HepG2 (cell line): Measurements from ENCODE around the gene UNC5B. TPM values are rescaled to one million over a fixed set of nuclear protein-coding genes. Genes with fewer than 3 reads are reported as not detected.

Source experiments
- ATAC-seq: fragments of 200-7000 bp; cut with Tn5 transposase; 3 replicates; pipeline ENCODE4 v1.9.1; 2020; ENCODE audit warnings: mild to moderate bottlenecking, moderate library complexity
- BruUV-seq: library from RNA; stranded (reverse); fragments of 400-500 nt; replicated peaks from 2 replicates; lab custom pipeline; 2021; lab: Mats Ljungman, UMichigan
- CTCF ChIA-PET: fragments of 300-600 bp; formaldehyde crosslinking; extraction: SDS; loops from one replicate; lab custom pipeline; 2021; ENCODE audit warnings: low total read pairs, inconsistent platforms, low intra/inter-chr PET ratio; lab: Yijun Ruan, JAX
- POLR2A ChIA-PET: fragments of 350-600 bp; sonication (Branson Sonifier 250); formaldehyde crosslinking; loops from one replicate; lab custom pipeline; 2020; ENCODE audit warnings: antibody characterized with exemption, inconsistent platforms; lab: Yijun Ruan, JAX
- DNase-seq: peaks from one replicate; pipeline ENCODE4 v3.0.0-alpha.2; 2015; ENCODE audit warnings: low spot score
- FAIRE-seq: peaks from 3 replicates; lab custom pipeline; 2011; peaks lifted over from hg19 to GRCh38; lab: Jason Lieb, UNC
- H2AFZ ChIP-seq: one replicate; pipeline ENCODE4 v1.6.1; 2011; ENCODE audit warnings: low read length, inconsistent platforms
- H3K27ac ChIP-seq: fragments of 300-600 bp; 3 replicates; pipeline ENCODE4 v1.8.0; 2011; ENCODE audit warnings: mixed run types, mild to moderate bottlenecking, mixed read lengths, low read length, inconsistent platforms; ENCODE audit not compliant: insufficient read depth; ENCODE audit errors: extremely low read length
- H3K27me3 ChIP-seq, 2 experiments: fragments of 200-600 bp in 1 of 2; 2 replicates in 1 of 2; 3 replicates in 1 of 2; pipeline versions ENCODE4 v1.6.0 to v1.8.0; 2011; ENCODE audit warnings: low read length in 2 of 2, mild to moderate bottlenecking in 2 of 2, moderate library complexity in 2 of 2, inconsistent platforms in 1 of 2; ENCODE audit not compliant: insufficient read depth in 2 of 2, control insufficient read depth in 1 of 2
- H3K36me3 ChIP-seq, 2 experiments: fragments of 200-600 bp in 1 of 2; replicated peaks in 1 of 2; 2 replicates in 1 of 2; 3 replicates in 1 of 2; pipeline versions ENCODE4 v1.5.1 to v1.8.0; 2011; ENCODE audit warnings: low read length in 2 of 2, inconsistent platforms in 1 of 2; ENCODE audit not compliant: insufficient read depth in 2 of 2, control insufficient read depth in 1 of 2
- H3K4me1 ChIP-seq: 2 replicates; pipeline ENCODE4 v1.5.1; 2012; ENCODE audit warnings: low read length, inconsistent platforms; ENCODE audit not compliant: insufficient read depth
- H3K4me2 ChIP-seq: 2 replicates; pipeline ENCODE4 v1.6.0; 2011; ENCODE audit warnings: low read depth, low read length, inconsistent platforms
- H3K4me3 ChIP-seq, 3 experiments: fragments of 200-600 bp in 1 of 3; sonication (generic), shearing (Covaris generic) in 1 of 3; replicated peaks in 1 of 3; 2 replicates each; pipeline ENCODE4 v1.5.1; 2011 to 2016; ENCODE audit warnings: low read length in 3 of 3, inconsistent platforms in 2 of 3, low read depth in 2 of 3, mild to moderate bottlenecking in 2 of 3, control low read depth in 1 of 3, mixed read lengths in 1 of 3; ENCODE audit not compliant: insufficient read depth in 1 of 3
- H3K79me2 ChIP-seq: one replicate; pipeline ENCODE4 v1.6.1; 2011; ENCODE audit warnings: low read length, inconsistent platforms; ENCODE audit not compliant: insufficient read depth
- H3K9ac ChIP-seq: 2 replicates; pipeline ENCODE4 v1.6.0; 2011; ENCODE audit warnings: mild to moderate bottlenecking, low read depth, low read length, inconsistent platforms; ENCODE audit not compliant: insufficient read depth
- H3K9me3 ChIP-seq: 2 replicates; pipeline ENCODE4 v1.5.1; 2012; ENCODE audit warnings: mild to moderate bottlenecking, low read length
- H4K20me1 ChIP-seq: 2 replicates; pipeline ENCODE4 v1.6.0; 2011; ENCODE audit warnings: inconsistent platforms, mild to moderate bottlenecking, low read length, moderate library complexity; ENCODE audit not compliant: insufficient read depth
- CCAR2 ChIP-seq: fragments of 200-400 bp; formaldehyde crosslinking; optimal IDR thresholded peaks from 2 replicates; pipeline ENCODE3; 2018; ENCODE audit warnings: low read depth, mild to moderate bottlenecking, low read length, moderate library complexity
- FOXC1 ChIP-seq: sonication (generic); formaldehyde crosslinking; IDR thresholded peaks from 2 replicates; pipeline ENCODE4 v1.8.0; 2022; ENCODE audit warnings: mild to moderate bottlenecking, missing genetic modification reagents, borderline replicate concordance
- PRMT3 ChIP-seq: sonication (generic); formaldehyde crosslinking; IDR thresholded peaks from 2 replicates; pipeline ENCODE4 v1.8.1; 2022; ENCODE audit warnings: low read depth, mild to moderate bottlenecking, moderate library complexity, missing genetic modification reagents, borderline replicate concordance
- REST ChIP-seq, 2 experiments: IDR thresholded peaks; 2 replicates each; pipeline ENCODE4 v1.6.1; 2011 to 2012; ENCODE audit warnings: low read length in 2 of 2, borderline replicate concordance in 1 of 2, low read depth in 1 of 2, mild to moderate bottlenecking in 1 of 2, moderate library complexity in 1 of 2
- ZBTB42 ChIP-seq: sonication (generic); formaldehyde crosslinking; IDR thresholded peaks from 2 replicates; pipeline ENCODE4 v1.5.0; 2020; ENCODE audit warnings: mild to moderate bottlenecking, missing genetic modification reagents
- ZFAT ChIP-seq: sonication (generic); formaldehyde crosslinking; conservative IDR thresholded peaks from 2 replicates; pipeline ENCODE4 v1.8.1; 2023; ENCODE audit warnings: missing genetic modification reagents, inconsistent platforms
- ZIK1 ChIP-seq: sonication (generic); formaldehyde crosslinking; IDR thresholded peaks from 2 replicates; pipeline ENCODE4 v1.5.0; 2020; ENCODE audit warnings: mild to moderate bottlenecking, low read depth, missing genetic modification reagents, borderline replicate concordance
- ZMYM4 ChIP-seq: sonication (generic); formaldehyde crosslinking; IDR thresholded peaks from 2 replicates; pipeline ENCODE4 v1.8.1; 2023; ENCODE audit warnings: mild to moderate bottlenecking, missing genetic modification reagents
- ZNF598 ChIP-seq: sonication (generic); formaldehyde crosslinking; IDR thresholded peaks from 2 replicates; pipeline ENCODE4 v1.5.1; 2020; ENCODE audit warnings: mild to moderate bottlenecking, missing genetic modification reagents, borderline replicate concordance
- ZNF841 ChIP-seq: sonication (generic); formaldehyde crosslinking; IDR thresholded peaks from 2 replicates; pipeline ENCODE4 v1.8.1; 2023; ENCODE audit warnings: missing genetic modification reagents, borderline replicate concordance
- WGBS: methylation state at CpG from one replicate; pipeline ENCODE4 v1.1.6; 2017; ENCODE audit warnings: low lambda C conversion rate; 5-methylcytosine and 5-hydroxymethylcytosine counted together
- in situ Hi-C: cut with HindIII; loops from 2 replicates; pipeline ENCODE4 v1.10.0; 2017; ENCODE audit warnings: low pct_unique_long_range_greater_than_20kb; ENCODE audit not compliant: extremely low pct_ligation_motif_present
- intact Hi-C: fragments of 100-400 bp; cut with micrococcal nuclease; formaldehyde crosslinking; loops from one replicate; pipeline ENCODE4 v1.10.0; 2022; ENCODE audit not compliant: unreplicated experiment
- polyA plus RNA-seq, 8 experiments: library from polyadenylated mRNA; depleted of rRNA in 3 of 8; stranded (reverse) in 7 of 8; unstranded in 1 of 8; fragments of >200 nt; fragmentation: Illumina TruSeq in 4 of 8; extraction: Trizol in 4 of 8; gene quantifications; 2 replicates each; pipeline versions ENCODE4 v1.2.1 to v1.2.3, GENCODE V29; 2011 to 2016; ENCODE audit warnings: low read depth in 4 of 8, missing spikeins in 1 of 8, mixed read lengths in 1 of 8; ENCODE audit not compliant: insufficient read depth in 1 of 8
- total RNA-seq, 5 experiments: library from RNA; depleted of rRNA; stranded (reverse); fragments of >200 nt; fragmentation: Illumina TruSeq; extraction: Trizol; gene quantifications; 2 replicates each; pipeline ENCODE4 v1.2.3, GENCODE V29; 2016; ENCODE audit warnings: low read depth in 1 of 5
- TF ChIP-seq, protein P1 (sequence below): sonication (generic); formaldehyde crosslinking; IDR thresholded peaks from 2 replicates; pipeline ENCODE4 v1.5.0; 2020; ENCODE audit warnings: mild to moderate bottlenecking, missing genetic modification reagents
- TF ChIP-seq, protein P2 (sequence below): sonication (generic); formaldehyde crosslinking; IDR thresholded peaks from 2 replicates; pipeline ENCODE4 v1.4.0; 2020; ENCODE audit warnings: missing genetic modification reagents

Gene UNC5B
- total and polyA plus RNA-seq, 2 of the 13 experiments (the other 11 are each of a cell fraction or from before 2014, with no cell fraction given) = 0.07 TPM

DNA sequence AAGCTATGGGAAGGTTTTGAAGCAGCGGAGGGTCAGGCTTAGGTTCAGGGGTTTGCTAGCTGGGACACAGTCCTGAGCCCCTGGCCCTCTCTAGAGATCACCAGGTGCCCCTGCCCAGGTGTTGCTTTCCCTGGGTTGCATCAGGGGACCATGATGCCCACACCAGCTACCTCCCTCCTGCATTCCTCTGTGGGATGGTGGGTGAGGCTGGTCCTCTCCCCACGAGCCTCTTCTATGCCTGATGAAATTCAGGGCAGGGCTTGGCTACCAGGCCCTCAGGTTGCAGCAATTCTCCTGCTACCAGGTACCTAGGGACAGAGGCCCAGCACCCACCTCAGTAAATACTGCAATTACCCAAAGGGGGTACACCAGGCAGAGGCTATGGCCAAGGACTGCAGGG lies 95.9 kb downstream of the UNC5B start:
- 20% methylated on average over 1 of the region's 2 CpGs for WGBS
- in situ Hi-C loops (loop anchor here (5.0 kb wide), 1 partner anchor 394 kb away; no protein-coding TSS in a partner anchor), intact Hi-C loops (no loop called here)
- Histone ChIP-seq H3K79me2 (no peaks in the 10 kb centered on the region), H4K20me1 (no peaks in the 10 kb centered on the region), H3K36me3 (no peaks in the 10 kb centered on the region), H3K9me3 (no peaks in the 10 kb centered on the region), H3K27me3 (peaks cover 3 to 4% of the 10 kb centered on the region in 2 experiments; a peak in 2 of 5 replicates), H3K4me2 (no peak overlapping the region), H3K4me3 (no peak overlapping the region), H3K4me1 (peaks cover 20% of the 10 kb centered on the region; the same call in 1 of the 2 replicates), H2AFZ (no peak overlapping the region), H3K27ac (no peak overlapping the region), H3K9ac (no peak overlapping the region)
- CTCF ChIA-PET = no interaction called here
- FAIRE-seq = no peak
- no peak for DNase-seq
- no TSS peak for BruUV-seq
- no peak for TF ChIP-seq ZNF598 (CRISPR knock-in tag)
- TF ChIP-seq, protein P1, sequence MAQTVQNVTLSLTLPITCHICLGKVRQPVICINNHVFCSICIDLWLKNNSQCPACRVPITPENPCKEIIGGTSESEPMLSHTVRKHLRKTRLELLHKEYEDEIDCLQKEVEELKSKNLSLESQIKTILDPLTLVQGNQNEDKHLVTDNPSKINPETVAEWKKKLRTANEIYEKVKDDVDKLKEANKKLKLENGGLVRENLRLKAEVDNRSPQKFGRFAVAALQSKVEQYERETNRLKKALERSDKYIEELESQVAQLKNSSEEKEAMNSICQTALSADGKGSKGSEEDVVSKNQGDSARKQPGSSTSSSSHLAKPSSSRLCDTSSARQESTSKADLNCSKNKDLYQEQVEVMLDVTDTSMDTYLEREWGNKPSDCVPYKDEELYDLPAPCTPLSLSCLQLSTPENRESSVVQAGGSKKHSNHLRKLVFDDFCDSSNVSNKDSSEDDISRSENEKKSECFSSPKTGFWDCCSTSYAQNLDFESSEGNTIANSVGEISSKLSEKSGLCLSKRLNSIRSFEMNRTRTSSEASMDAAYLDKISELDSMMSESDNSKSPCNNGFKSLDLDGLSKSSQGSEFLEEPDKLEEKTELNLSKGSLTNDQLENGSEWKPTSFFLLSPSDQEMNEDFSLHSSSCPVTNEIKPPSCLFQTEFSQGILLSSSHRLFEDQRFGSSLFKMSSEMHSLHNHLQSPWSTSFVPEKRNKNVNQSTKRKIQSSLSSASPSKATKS = no peak
- TF ChIP-seq ZMYM4 (CRISPR knock-in tag) = no peak
- no peak for TF ChIP-seq ZIK1 (CRISPR knock-in tag)
- no peak for TF ChIP-seq PRMT3 (CRISPR knock-in tag)
- no peak for TF ChIP-seq ZBTB42 (CRISPR knock-in tag)
- no peak for TF ChIP-seq ZNF841 (CRISPR knock-in tag)
- TF ChIP-seq, protein P2, sequence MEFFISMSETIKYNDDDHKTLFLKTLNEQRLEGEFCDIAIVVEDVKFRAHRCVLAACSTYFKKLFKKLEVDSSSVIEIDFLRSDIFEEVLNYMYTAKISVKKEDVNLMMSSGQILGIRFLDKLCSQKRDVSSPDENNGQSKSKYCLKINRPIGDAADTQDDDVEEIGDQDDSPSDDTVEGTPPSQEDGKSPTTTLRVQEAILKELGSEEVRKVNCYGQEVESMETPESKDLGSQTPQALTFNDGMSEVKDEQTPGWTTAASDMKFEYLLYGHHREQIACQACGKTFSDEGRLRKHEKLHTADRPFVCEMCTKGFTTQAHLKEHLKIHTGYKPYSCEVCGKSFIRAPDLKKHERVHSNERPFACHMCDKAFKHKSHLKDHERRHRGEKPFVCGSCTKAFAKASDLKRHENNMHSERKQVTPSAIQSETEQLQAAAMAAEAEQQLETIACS (CRISPR knock-in tag) = no peak
- TF ChIP-seq CCAR2 = no peak
- no peak for TF ChIP-seq FOXC1 (CRISPR knock-in tag)
- TF ChIP-seq ZFAT (CRISPR knock-in tag) = no peak
- TF ChIP-seq REST (IDR thresholded peaks at IDR 0.05; ENCODE audit: borderline replicate concordance in 1 of 2, low read depth in 1 of 2, low read length in 2 of 2) = no peak
- POLR2A ChIA-PET = no interaction called here
- ATAC-seq = no peak
